Naive B cell (primary cell): ENCODE measurements around the gene SDK1. TPM values are rescaled to one million over a fixed set of nuclear protein-coding genes. Genes with fewer than 3 reads are reported as not detected.

Experiments used
- ATAC-seq, 2 donors: fragments of 150-1000 bp; cut with Tn5 transposase; 2 replicates each; pipeline ENCODE4 v1.10.0; 2021; ENCODE audit warnings: low read depth in 2 of 2, mild to moderate bottlenecking in 2 of 2, moderate library complexity in 2 of 2
- DNase-seq: peaks from one replicate; pipeline ENCODE4 v3.0.0; 2022
- H3K27ac Mint-ChIP-seq, 6 donors: one replicate each; pipeline ENCODE4 v1.8.0; 2020 to 2022; ENCODE audit warnings: mild to moderate bottlenecking in 6 of 6, mixed read lengths in 6 of 6, moderate library complexity in 5 of 6, inconsistent platforms in 2 of 6
- H3K27me3 Mint-ChIP-seq, 3 donors: one replicate each; pipeline ENCODE4 v1.8.0; 2021 to 2022; ENCODE audit warnings: mixed read lengths in 3 of 3, mild to moderate bottlenecking in 1 of 3
- H3K36me3 Mint-ChIP-seq, 2 donors: one replicate each; pipeline ENCODE4 v1.8.0; 2020 to 2022; ENCODE audit warnings: mixed read lengths in 2 of 2, inconsistent platforms in 1 of 2, mild to moderate bottlenecking in 1 of 2
- H3K4me1 Mint-ChIP-seq, 3 donors: one replicate each; pipeline ENCODE4 v1.8.0; 2020 to 2022; ENCODE audit warnings: mixed read lengths in 3 of 3, inconsistent platforms in 1 of 3, mild to moderate bottlenecking in 1 of 3, moderate library complexity in 1 of 3
- H3K4me3 Mint-ChIP-seq, 8 donors: one replicate each; pipeline ENCODE4 v1.8.0; 2020 to 2022; ENCODE audit warnings: mild to moderate bottlenecking in 8 of 8, mixed read lengths in 8 of 8, moderate library complexity in 8 of 8, inconsistent platforms in 2 of 8
- H3K9me3 Mint-ChIP-seq, 7 donors: one replicate each; pipeline ENCODE4 v1.8.0; 2020 to 2022; ENCODE audit warnings: mixed read lengths in 7 of 7, mild to moderate bottlenecking in 5 of 7, inconsistent platforms in 2 of 7, moderate library complexity in 1 of 7
- polyA plus RNA-seq, 6 donors: library from polyadenylated mRNA; unstranded; fragments of 300-500 nt; fragmentation: Illumina TruSeq; gene quantifications; one replicate each; pipeline ENCODE4 v1.2.3, GENCODE V29; 2021; ENCODE audit warnings: low read depth in 6 of 6

Gene SDK1
- polyA plus RNA-seq, 6 donors from 2014 or later, result 0.15 to 0.60 (median 0.38) TPM; not detected in 2

- no peak overlapping the region for H3K4me3 Mint-ChIP-seq
- peaks cover 7 to 19% (median 10%) of the 10 kb centered on the region in 3 donors for H3K4me1 Mint-ChIP-seq
- ATAC-seq (no peak), DNase-seq (no peak)
- H3K9me3 Mint-ChIP-seq, result peaks cover 0 to 3% (median 0%) of the 10 kb centered on the region in 7 donors
- peak overlapping the region in 1 of 6 donors; percentile 78 for H3K27ac Mint-ChIP-seq
- peaks cover 11 to 42% (median 29%) of the 10 kb centered on the region in 3 donors for H3K27me3 Mint-ChIP-seq
- H3K36me3 Mint-ChIP-seq, result no peaks in the 10 kb centered on the region
Measured at GRCh38 chr7:4144811-4145510, 843.9 kb downstream of the SDK1 start.

- ATAC-seq (no peak), DNase-seq (no peak)
- peaks cover 0 to 3% (median 0%) of the 10 kb centered on the region in 7 donors for H3K9me3 Mint-ChIP-seq
- H3K4me1 Mint-ChIP-seq, result peaks cover 7 to 19% (median 10%) of the 10 kb centered on the region in 3 donors
- no peaks in the 10 kb centered on the region for H3K36me3 Mint-ChIP-seq
- H3K27ac Mint-ChIP-seq, result no peak overlapping the region
- H3K4me3 Mint-ChIP-seq, result no peak overlapping the region
- peaks cover 11 to 42% (median 29%) of the 10 kb centered on the region in 3 donors for H3K27me3 Mint-ChIP-seq
Measured at GRCh38 chr7:4145576-4145975, 844.5 kb downstream of the SDK1 start.

- H3K36me3 Mint-ChIP-seq, result no peaks in the 10 kb centered on the region
- ATAC-seq, result no peak
- H3K4me3 Mint-ChIP-seq, result no peak overlapping the region
Measured at GRCh38 chr7:4147926-4148620, 847.0 kb downstream of the SDK1 start.

GRCh38 chr7:4149236-4149635 is 848.2 kb downstream of the SDK1 start:
- no peak for DNase-seq

More at GRCh38 chr7:4147926-4148620, 847.0 kb downstream of the SDK1 start:
- H3K27ac Mint-ChIP-seq, result peak overlapping the region in 1 of 6 donors; percentile 24
- peaks cover 0 to 3% (median 0%) of the 10 kb centered on the region in 7 donors for H3K9me3 Mint-ChIP-seq
- peaks cover 12 to 42% (median 25%) of the 10 kb centered on the region in 3 donors for H3K27me3 Mint-ChIP-seq
- no peak for DNase-seq
- peaks cover 5 to 19% (median 10%) of the 10 kb centered on the region in 3 donors for H3K4me1 Mint-ChIP-seq

GRCh38 chr7:4149645-4150044 is 848.6 kb downstream of the SDK1 start:
- H3K27me3 Mint-ChIP-seq, result peaks cover 10 to 26% (median 12%) of the 10 kb centered on the region in 3 donors
- H3K9me3 Mint-ChIP-seq, result peaks cover 0 to 3% (median 0%) of the 10 kb centered on the region in 7 donors
- ATAC-seq (no peak), DNase-seq (no peak)
- no peaks in the 10 kb centered on the region for H3K36me3 Mint-ChIP-seq
- peaks cover 4 to 13% (median 6%) of the 10 kb centered on the region in 3 donors for H3K4me1 Mint-ChIP-seq
- H3K4me3 Mint-ChIP-seq, result no peak overlapping the region
- no peak overlapping the region for H3K27ac Mint-ChIP-seq

More at GRCh38 chr7:4149236-4149635, 848.2 kb downstream of the SDK1 start:
- H3K27ac Mint-ChIP-seq, result no peak overlapping the region
- H3K36me3 Mint-ChIP-seq, result no peaks in the 10 kb centered on the region
- no peak for ATAC-seq
- H3K4me3 Mint-ChIP-seq, result no peak overlapping the region
- H3K9me3 Mint-ChIP-seq, result peaks cover 0 to 3% (median 0%) of the 10 kb centered on the region in 7 donors
- H3K4me1 Mint-ChIP-seq, result peaks cover 5 to 18% (median 10%) of the 10 kb centered on the region in 3 donors
- H3K27me3 Mint-ChIP-seq, result peaks cover 12 to 30% (median 14%) of the 10 kb centered on the region in 3 donors

- peaks cover 0 to 7% (median 4%) of the 10 kb centered on the region in 3 donors for H3K4me1 Mint-ChIP-seq
- H3K9me3 Mint-ChIP-seq, result peaks cover 0 to 3% (median 0%) of the 10 kb centered on the region in 7 donors
- no peaks in the 10 kb centered on the region for H3K36me3 Mint-ChIP-seq
- DNase-seq (no peak), ATAC-seq (no peak)
- no peak overlapping the region for H3K27ac Mint-ChIP-seq
- peaks cover 0 to 16% (median 12%) of the 10 kb centered on the region in 3 donors for H3K27me3 Mint-ChIP-seq
- no peak overlapping the region for H3K4me3 Mint-ChIP-seq
Measured at GRCh38 chr7:4150731-4151130, 849.7 kb downstream of the SDK1 start.

GRCh38 chr7:4151524-4151923 is 850.5 kb downstream of the SDK1 start:
- no peak for ATAC-seq
- Mint-ChIP-seq H3K4me3 (no peak overlapping the region), H3K27ac (no peak overlapping the region), H3K36me3 (no peaks in the 10 kb centered on the region), H3K4me1 (peaks cover 0 to 7% (median 4%) of the 10 kb centered on the region in 3 donors), H3K9me3 (peaks cover 0 to 2% (median 0%) of the 10 kb centered on the region in 7 donors), H3K27me3 (peaks cover under 1 to 12% (median 5%) of the 10 kb centered on the region in 3 donors)
- DNase-seq, result no peak

GRCh38 chr7:4151926-4152549 is 851.0 kb downstream of the SDK1 start:
- ATAC-seq (no peak), DNase-seq (no peak)
- Mint-ChIP-seq H3K36me3 (no peaks in the 10 kb centered on the region), H3K4me3 (no peak overlapping the region), H3K27me3 (peaks cover 4 to 7% (median 6%) of the 10 kb centered on the region in 3 donors), H3K9me3 (no peaks in the 10 kb centered on the region), H3K4me1 (peaks cover 0 to 7% (median 4%) of the 10 kb centered on the region in 3 donors), H3K27ac (no peak overlapping the region)

- Mint-ChIP-seq H3K4me1 (no peaks in the 10 kb centered on the region), H3K36me3 (no peaks in the 10 kb centered on the region), H3K9me3 (no peaks in the 10 kb centered on the region), H3K4me3 (no peak overlapping the region), H3K27ac (no peak overlapping the region), H3K27me3 (peaks cover 4 to 9% (median 7%) of the 10 kb centered on the region in 3 donors)
- ATAC-seq (no peak), DNase-seq (no peak)
Measured at GRCh38 chr7:4154882-4155535, 854.0 kb downstream of the SDK1 start.

GRCh38 chr7:4156190-4156589 is 855.1 kb downstream of the SDK1 start:
- Mint-ChIP-seq H3K27me3 (peaks cover 4 to 9% (median 7%) of the 10 kb centered on the region in 3 donors), H3K9me3 (peaks cover 0 to 2% (median 0%) of the 10 kb centered on the region in 7 donors), H3K36me3 (no peaks in the 10 kb centered on the region), H3K4me3 (no peak overlapping the region), H3K4me1 (no peaks in the 10 kb centered on the region), H3K27ac (peak overlapping the region in 2 of 6 donors; percentile 67 to 74)
- no peak for ATAC-seq
- DNase-seq, result no peak

GRCh38 chr7:4157651-4158050 is 856.6 kb downstream of the SDK1 start:
- H3K4me1 Mint-ChIP-seq, result no peaks in the 10 kb centered on the region
- peaks cover 0 to 9% (median 0%) of the 10 kb centered on the region in 3 donors for H3K27me3 Mint-ChIP-seq
- no peak for ATAC-seq
- no peak for DNase-seq
- no peak overlapping the region for H3K27ac Mint-ChIP-seq
- H3K4me3 Mint-ChIP-seq, result no peak overlapping the region
- H3K9me3 Mint-ChIP-seq, result peaks cover 0 to 2% (median 0%) of the 10 kb centered on the region in 7 donors
- H3K36me3 Mint-ChIP-seq, result no peaks in the 10 kb centered on the region

- ATAC-seq, result no peak
- H3K36me3 Mint-ChIP-seq, result no peaks in the 10 kb centered on the region
Measured at GRCh38 chr7:4158441-4159153, 857.5 kb downstream of the SDK1 start.

More at GRCh38 chr7:4158441-4159153, 857.5 kb downstream of the SDK1 start:
- no peaks in the 10 kb centered on the region for H3K4me1 Mint-ChIP-seq
- no peak for DNase-seq
- H3K27ac Mint-ChIP-seq, result peak overlapping the region in 1 of 6 donors; percentile 60
- peaks cover 0 to 9% (median 0%) of the 10 kb centered on the region in 3 donors for H3K27me3 Mint-ChIP-seq
- no peak overlapping the region for H3K4me3 Mint-ChIP-seq
- H3K9me3 Mint-ChIP-seq, result peaks cover 0 to 2% (median 0%) of the 10 kb centered on the region in 7 donors
